ENCODE results near the gene VWC2. TPM values are rescaled to one million over a fixed set of nuclear protein-coding genes. Genes with fewer than 3 reads are reported as not detected.

Gene VWC2
- total RNA-seq, 1 donor from 2014 or later, result not detected

GRCh38 chr7:49770838-49771237, 2.6 kb upstream of the VWC2 start:
- Mint-ChIP-seq H3K27ac (ENCODE audit: unreplicated experiment) (no peak overlapping the region), H3K27me3 (ENCODE audit: unreplicated experiment) (peaks cover 32% of the 10 kb centered on the region), H3K4me3 (ENCODE audit: unreplicated experiment) (no peak overlapping the region), H3K4me1 (ENCODE audit: unreplicated experiment) (peaks cover 12% of the 10 kb centered on the region), H3K36me3 (ENCODE audit: unreplicated experiment) (no peaks in the 10 kb centered on the region), H3K9me3 (ENCODE audit: unreplicated experiment) (no peaks in the 10 kb centered on the region)
- DNase-seq (ENCODE audit: extremely low spot score, unreplicated experiment), result no peak
- no peak for TF ChIP-seq CTCF (IDR thresholded peaks at IDR 0.05)

GRCh38 chr7:49771427-49772176, 1.8 kb upstream of the VWC2 start:
- TF ChIP-seq CTCF (IDR thresholded peaks at IDR 0.05), result no peak
- no peak overlapping the region for H3K27ac Mint-ChIP-seq (ENCODE audit: unreplicated experiment)
- H3K36me3 Mint-ChIP-seq (ENCODE audit: unreplicated experiment), result no peaks in the 10 kb centered on the region
- no peak for DNase-seq (ENCODE audit: extremely low spot score, unreplicated experiment)
- peaks cover 12% of the 10 kb centered on the region for H3K4me1 Mint-ChIP-seq (ENCODE audit: unreplicated experiment)
- H3K27me3 Mint-ChIP-seq (ENCODE audit: unreplicated experiment), result peaks cover 40% of the 10 kb centered on the region
- H3K9me3 Mint-ChIP-seq (ENCODE audit: unreplicated experiment), result no peaks in the 10 kb centered on the region
- no peak overlapping the region for H3K4me3 Mint-ChIP-seq (ENCODE audit: unreplicated experiment)

GRCh38 chr7:49772916-49773217, 571 bp upstream of the VWC2 start:
- TF ChIP-seq CTCF (IDR thresholded peaks at IDR 0.05), result no peak
- H3K27me3 Mint-ChIP-seq (ENCODE audit: unreplicated experiment), result peaks cover 51% of the 10 kb centered on the region
- H3K36me3 Mint-ChIP-seq (ENCODE audit: unreplicated experiment), result no peaks in the 10 kb centered on the region

GRCh38 chr7:49773936-49774458, 559 bp downstream of the VWC2 start:
- H3K4me3 Mint-ChIP-seq (ENCODE audit: unreplicated experiment), result no peak overlapping the region
- DNase-seq (ENCODE audit: extremely low spot score, unreplicated experiment), result no peak
- TF ChIP-seq CTCF (IDR thresholded peaks at IDR 0.05), result no peak
- H3K36me3 Mint-ChIP-seq (ENCODE audit: unreplicated experiment), result no peaks in the 10 kb centered on the region
- H3K27me3 Mint-ChIP-seq (ENCODE audit: unreplicated experiment), result peaks cover 58% of the 10 kb centered on the region
- no peak overlapping the region for H3K27ac Mint-ChIP-seq (ENCODE audit: unreplicated experiment)
- H3K9me3 Mint-ChIP-seq (ENCODE audit: unreplicated experiment), result no peaks in the 10 kb centered on the region
- H3K4me1 Mint-ChIP-seq (ENCODE audit: unreplicated experiment), result peaks cover 12% of the 10 kb centered on the region

More at GRCh38 chr7:49772916-49773217, 571 bp upstream of the VWC2 start:
- Mint-ChIP-seq H3K9me3 (ENCODE audit: unreplicated experiment) (no peaks in the 10 kb centered on the region), H3K4me1 (ENCODE audit: unreplicated experiment) (peaks cover 12% of the 10 kb centered on the region), H3K4me3 (ENCODE audit: unreplicated experiment) (peak overlapping the region; percentile 62), H3K27ac (ENCODE audit: unreplicated experiment) (no peak overlapping the region)
- no peak for DNase-seq (ENCODE audit: extremely low spot score, unreplicated experiment)

GRCh38 chr7:49774459-49775064, 1.1 kb downstream of the VWC2 start:
- no peaks in the 10 kb centered on the region for H3K9me3 Mint-ChIP-seq (ENCODE audit: unreplicated experiment)
- peaks cover 12% of the 10 kb centered on the region for H3K4me1 Mint-ChIP-seq (ENCODE audit: unreplicated experiment)
- no peak for DNase-seq (ENCODE audit: extremely low spot score, unreplicated experiment)
- H3K27me3 Mint-ChIP-seq (ENCODE audit: unreplicated experiment), result peaks cover 58% of the 10 kb centered on the region
- no peak for TF ChIP-seq CTCF (IDR thresholded peaks at IDR 0.05)
- H3K36me3 Mint-ChIP-seq (ENCODE audit: unreplicated experiment), result no peaks in the 10 kb centered on the region
- no peak overlapping the region for H3K27ac Mint-ChIP-seq (ENCODE audit: unreplicated experiment)
- H3K4me3 Mint-ChIP-seq (ENCODE audit: unreplicated experiment), result peak overlapping the region; percentile 14

Data from osteocyte (in vitro differentiated cells).